NCI-H187 (cell line): ENCODE measurements around the gene SBNO2.
"Not testable (repeated sequence)": the region's sequence is repeated elsewhere in the genome, so short reads cannot be mapped to it uniquely, and the experiment has no call there.

Source experiments
- DNase-seq, 2 experiments: peaks; one replicate each; lab custom pipeline; 2025; lab: John Stamatoyannopoulos, UW

Gene SBNO2

GRCh38 chr19:1206150-1206863 is 32.2 kb upstream of the SBNO2 start:
- DNase-seq, result no peak

GRCh38 chr19:1205114-1206099 is 31.3 kb upstream of the SBNO2 start, which contains the start of gene STK11:
Gene STK11, plus strand, starts transcription at chr19:1205778. Its CDS starts 1,136 bp downstream, at chr19:1206914.
- peak; percentile 91 to 99 for DNase-seq

- DNase-seq, result not testable (repeated sequence)
Measured at GRCh38 chr19:1200614-1201013, 26.5 kb upstream of the SBNO2 start.

GRCh38 chr19:1199531-1199930 is 25.5 kb upstream of the SBNO2 start:
- DNase-seq, result no peak

GRCh38 chr19:1189419-1189818 is 15.4 kb upstream of the SBNO2 start:
- no peak for DNase-seq

GRCh38 chr19:1183543-1184172 is 9.6 kb upstream of the SBNO2 start:
- DNase-seq, result no peak

GRCh38 chr19:1182727-1183126 is 8.7 kb upstream of the SBNO2 start:
- DNase-seq, result no peak

- no peak for DNase-seq
Measured at GRCh38 chr19:1182068-1182467, 8.0 kb upstream of the SBNO2 start.

- no peak for DNase-seq
Measured at GRCh38 chr19:1181606-1182005, 7.5 kb upstream of the SBNO2 start.

- DNase-seq, result no peak
Measured at GRCh38 chr19:1177322-1178114, 3.5 kb upstream of the SBNO2 start.

GRCh38 chr19:1173159-1173844 is 766 bp downstream of the SBNO2 start:
- no peak for DNase-seq

- DNase-seq, result no peak
Measured at GRCh38 chr19:1172353-1173158, 1.5 kb downstream of the SBNO2 start.

- DNase-seq, result no peak
Measured at GRCh38 chr19:1171755-1172352, 2.2 kb downstream of the SBNO2 start.

- no peak for DNase-seq
Measured at GRCh38 chr19:1170938-1171754, 2.9 kb downstream of the SBNO2 start.

- DNase-seq, result no peak
Measured at GRCh38 chr19:1169921-1170885, 3.9 kb downstream of the SBNO2 start.

- no peak for DNase-seq
Measured at GRCh38 chr19:1169411-1169791, 4.7 kb downstream of the SBNO2 start.

- DNase-seq, result no peak
Measured at GRCh38 chr19:1168572-1169410, 5.3 kb downstream of the SBNO2 start.
